HG03342 (cell line): ENCODE results near the gene MARCHF2.

Source experiments
- ATAC-seq: cut with Tn5 transposase; IDR thresholded peaks from one replicate; pipeline ENCODE4 v1.9.1; 2021; ENCODE audit warnings: mild to moderate bottlenecking, moderate library complexity; ENCODE audit not compliant: unreplicated experiment

MARCHF2 gene

DNA sequence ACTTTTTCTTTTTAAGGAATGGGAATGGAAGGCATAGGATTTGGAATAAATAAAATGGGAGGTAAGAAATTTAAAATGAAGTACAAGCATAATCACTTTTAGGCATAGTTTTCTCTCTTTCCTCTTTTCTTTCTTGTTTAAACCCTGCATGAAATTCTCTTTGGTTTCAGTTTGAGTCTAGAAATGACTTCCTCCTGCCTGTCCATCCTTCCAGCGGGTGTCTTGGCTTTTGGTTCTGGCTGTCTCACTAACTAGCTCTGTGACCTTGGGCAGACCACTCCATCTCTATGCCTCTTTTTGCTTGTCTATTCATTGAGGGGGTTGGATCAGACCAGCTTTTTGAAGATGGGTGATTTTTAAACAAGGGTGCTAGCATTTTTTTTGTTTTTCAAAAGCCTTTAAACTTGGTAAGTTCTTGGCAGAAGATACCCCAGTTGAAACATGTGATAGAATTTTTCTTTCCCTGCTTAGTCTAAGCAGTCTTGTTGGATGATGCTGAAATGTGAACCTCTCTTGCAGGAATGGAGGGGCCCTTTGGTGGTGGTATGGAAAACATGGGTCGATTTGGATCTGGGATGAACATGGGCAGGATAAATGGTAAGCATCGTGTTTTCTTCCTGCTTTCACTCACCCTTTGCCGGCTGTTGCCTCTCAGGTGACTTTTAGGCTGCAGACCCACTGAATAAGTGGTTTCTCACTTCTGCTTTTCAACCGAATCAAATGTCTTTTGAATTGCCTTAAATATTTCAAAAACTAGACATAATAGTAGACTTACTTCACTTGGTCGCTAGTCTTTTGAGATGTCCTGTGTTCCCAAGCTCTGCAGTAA is 60.8 kb downstream of the MARCHF2 start:
- ATAC-seq: no peak

DNA sequence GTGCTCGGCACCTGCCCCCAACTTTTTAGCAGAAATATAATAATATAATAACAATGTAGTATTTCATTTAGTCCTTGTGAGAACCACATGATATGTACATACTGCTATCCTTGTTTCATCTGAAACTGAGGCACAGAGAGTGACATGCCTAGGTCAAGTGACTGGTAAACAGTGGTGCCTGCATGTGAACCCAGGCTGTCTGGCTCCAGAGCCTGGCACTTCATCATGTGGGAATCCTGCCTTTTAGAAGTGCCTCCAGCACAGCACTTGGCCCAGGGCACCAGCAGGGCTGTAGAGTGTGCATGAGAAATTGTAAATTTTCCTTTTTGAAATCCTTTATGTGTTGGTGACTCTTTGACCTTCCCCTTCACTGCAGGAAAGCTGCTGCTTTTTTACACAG is 61.9 kb downstream of the MARCHF2 start:
- ATAC-seq: no peak

DNA sequence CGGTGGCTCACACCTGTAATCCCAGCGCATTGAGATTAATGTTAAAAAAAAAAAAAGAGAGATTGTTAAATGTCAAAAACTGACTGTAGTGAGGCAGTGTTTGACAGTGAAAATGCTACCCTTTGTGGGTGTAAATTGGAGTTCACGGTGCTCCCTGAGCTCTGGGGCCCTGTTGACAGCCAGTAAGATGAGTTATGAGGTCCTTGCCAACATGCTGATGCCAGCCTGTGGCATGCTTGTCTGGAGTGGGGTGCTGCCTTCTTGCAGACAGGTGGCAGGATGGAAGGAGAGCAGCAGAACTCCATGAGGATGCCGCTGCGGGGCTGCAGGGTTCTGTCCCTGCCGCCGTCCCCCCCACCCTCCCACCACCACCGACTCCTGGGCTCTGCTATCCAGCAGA is 63.4 kb downstream of the MARCHF2 start:
- no peak for ATAC-seq

- ATAC-seq: no peak
Measured at GRCh38 chr19:8477889-8478288, 64.8 kb downstream of the MARCHF2 start.

GRCh38 chr19:8478598-8478997 is 65.5 kb downstream of the MARCHF2 start:
- no peak for ATAC-seq

DNA sequence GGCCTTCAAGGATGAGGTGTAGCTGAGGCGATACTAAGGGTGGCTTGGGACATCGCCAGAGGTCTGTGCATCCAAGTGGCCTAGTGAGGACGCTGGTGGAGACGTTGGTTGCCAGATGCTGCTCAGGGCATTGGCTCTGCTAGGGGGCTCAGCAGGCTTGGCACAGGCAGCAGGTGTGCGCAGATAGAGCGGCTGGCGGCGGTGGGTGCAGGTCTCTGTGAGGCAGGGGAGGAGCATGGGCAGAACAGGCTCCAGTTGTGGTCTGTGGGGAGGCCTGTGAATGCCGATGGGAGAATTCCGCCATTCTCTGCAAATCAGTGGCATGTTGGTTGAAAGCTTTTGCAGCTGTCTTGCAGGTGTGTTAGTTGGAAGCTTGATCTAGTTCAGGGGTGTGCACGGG is 68.1 kb downstream of the MARCHF2 start:
- no peak for ATAC-seq

GRCh38 chr19:8481616-8482015 is 68.5 kb downstream of the MARCHF2 start:
- no peak for ATAC-seq

GRCh38 chr19:8482696-8483095 is 69.6 kb downstream of the MARCHF2 start:
- no peak for ATAC-seq

DNA sequence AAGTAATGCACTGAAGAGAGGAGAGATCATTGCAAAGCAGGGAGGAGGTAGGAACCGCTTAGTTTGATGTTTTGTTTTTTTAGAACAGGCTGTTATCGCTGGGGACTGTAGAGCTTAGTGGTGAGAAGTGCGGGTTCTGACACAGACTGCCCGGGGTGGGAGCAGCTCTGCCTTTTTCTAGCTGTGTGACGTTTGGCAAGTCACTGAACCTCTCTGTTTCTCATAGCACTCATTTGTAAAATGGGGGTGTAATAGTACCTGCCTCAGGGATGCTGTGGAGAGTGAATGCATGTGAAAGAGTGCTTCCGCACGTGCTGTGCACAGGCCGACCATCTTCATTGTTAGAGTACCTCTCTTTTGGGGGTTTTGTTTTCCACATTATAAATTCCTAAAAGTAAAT is 70.1 kb downstream of the MARCHF2 start:
- ATAC-seq: no peak

DNA sequence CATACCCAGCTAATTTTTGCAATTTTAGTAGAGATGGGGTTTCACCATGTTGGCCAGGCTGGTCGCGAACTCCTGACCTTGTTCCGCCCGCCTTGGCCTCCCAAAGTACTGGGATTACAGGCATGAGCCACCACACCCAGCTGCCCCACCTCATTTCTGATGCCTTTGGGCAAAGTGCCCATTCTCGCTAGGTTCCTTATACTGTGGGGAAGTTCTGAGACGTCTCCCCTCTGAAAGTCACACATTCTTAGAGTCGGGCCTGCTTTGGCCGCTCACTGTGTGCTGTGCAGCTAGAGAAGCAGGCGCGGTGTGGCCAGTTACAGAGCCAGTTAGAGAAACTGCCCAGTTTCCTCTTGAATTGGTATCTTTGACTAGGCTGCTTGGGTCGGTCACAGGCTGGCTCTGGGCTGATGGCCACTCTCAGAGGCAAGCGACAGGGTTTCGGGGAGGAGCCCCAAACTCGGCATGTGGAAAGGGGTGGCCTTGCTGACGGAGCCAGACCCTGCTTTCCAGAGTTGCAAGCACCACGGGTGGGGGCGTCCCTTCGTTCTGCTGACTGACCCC is 71.3 kb downstream of the MARCHF2 start:
- no peak for ATAC-seq

GRCh38 chr19:8485561-8486371 is 72.7 kb downstream of the MARCHF2 start:
- ATAC-seq: no peak

DNA sequence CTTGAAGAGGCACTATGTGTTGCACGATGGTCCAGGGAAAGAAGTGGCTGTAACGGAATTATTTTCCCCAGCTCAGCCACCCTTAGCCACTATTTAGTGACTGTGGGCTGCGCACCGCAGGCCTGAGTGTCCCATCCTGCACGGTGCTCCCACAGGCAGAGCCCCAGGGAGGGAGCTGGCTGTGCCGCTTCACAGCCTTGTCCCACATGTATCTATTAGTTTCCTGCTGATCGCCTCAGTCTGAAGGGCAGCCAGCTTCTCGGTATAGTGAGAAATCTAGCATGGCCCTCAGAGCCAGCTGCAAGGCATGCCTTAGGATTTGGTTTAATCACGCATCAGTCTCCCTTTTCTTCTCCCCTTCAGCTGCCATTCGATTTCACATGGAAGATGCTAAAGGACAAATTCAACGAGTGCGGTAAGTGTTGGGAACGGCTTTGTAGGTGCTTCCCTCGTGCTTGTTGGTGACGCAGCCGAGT is 73.6 kb downstream of the MARCHF2 start:
- ATAC-seq: no peak

- peak; percentile 64 for ATAC-seq
Measured at GRCh38 chr19:8487137-8487851, 74.2 kb downstream of the MARCHF2 start.

- ATAC-seq: no peak
Measured at GRCh38 chr19:8488365-8488764, 75.3 kb downstream of the MARCHF2 start.
